ENCODE data around the gene EEFSEC. TPM values are rescaled to one million over a fixed set of nuclear protein-coding genes. Genes with fewer than 3 reads are reported as not detected.
A peak's percentile ranks its signal among the peaks of the same experiment; 100 is the strongest.

EEFSEC gene
- total RNA-seq, 2 donors from 2014 or later, result 15.7 to 17.2 TPM

DNA sequence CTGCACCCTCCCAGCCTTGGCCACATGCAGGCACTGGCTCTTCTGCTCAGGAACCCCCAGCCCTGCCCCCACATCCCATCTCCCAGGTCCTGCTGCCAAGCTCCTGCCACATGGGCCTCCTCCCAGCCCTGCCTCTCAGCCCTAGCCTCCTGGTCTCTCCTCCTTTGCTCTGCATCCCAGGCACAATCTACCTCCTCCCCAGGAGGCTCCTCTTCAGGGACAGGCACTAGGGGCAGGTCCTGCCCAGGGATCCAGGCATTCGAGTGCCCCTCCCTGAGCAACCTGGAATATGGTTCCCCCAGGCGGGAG, 301.0 kb downstream of the EEFSEC start:
- peaks cover 19% of the 10 kb centered on the region for H3K4me1 Mint-ChIP-seq (ENCODE audit: low read depth)
- H3K27me3 Mint-ChIP-seq (ENCODE audit: low read depth), result peaks cover 31% of the 10 kb centered on the region
- ATAC-seq (replicated peaks in 1 of 2) (no peak), DNase-seq (no peak)
- peaks cover 9 to 11% of the 10 kb centered on the region in 2 donors for H3K36me3 Mint-ChIP-seq (ENCODE audit: insufficient read depth in 2 of 2)
- H3K4me3 Mint-ChIP-seq, result no peak overlapping the region
- peaks cover 8 to 12% of the 10 kb centered on the region in 2 donors for H3K9me3 Mint-ChIP-seq
- H3K27ac Mint-ChIP-seq, result no peak overlapping the region

- Mint-ChIP-seq H3K9me3 (peaks cover 6 to 11% of the 10 kb centered on the region in 2 donors), H3K4me3 (no peak overlapping the region), H3K36me3 (ENCODE audit: insufficient read depth in 2 of 2) (peaks cover 7 to 11% of the 10 kb centered on the region in 2 donors), H3K27me3 (ENCODE audit: low read depth) (peaks cover 31% of the 10 kb centered on the region), H3K27ac (no peak overlapping the region), H3K4me1 (ENCODE audit: low read depth) (peaks cover 11% of the 10 kb centered on the region)
- DNase-seq (no peak), ATAC-seq (replicated peaks in 1 of 2) (no peak)
These were observed 301.8 kb downstream of the EEFSEC start for GRCh38 chr3:128455116-128455515.

DNA sequence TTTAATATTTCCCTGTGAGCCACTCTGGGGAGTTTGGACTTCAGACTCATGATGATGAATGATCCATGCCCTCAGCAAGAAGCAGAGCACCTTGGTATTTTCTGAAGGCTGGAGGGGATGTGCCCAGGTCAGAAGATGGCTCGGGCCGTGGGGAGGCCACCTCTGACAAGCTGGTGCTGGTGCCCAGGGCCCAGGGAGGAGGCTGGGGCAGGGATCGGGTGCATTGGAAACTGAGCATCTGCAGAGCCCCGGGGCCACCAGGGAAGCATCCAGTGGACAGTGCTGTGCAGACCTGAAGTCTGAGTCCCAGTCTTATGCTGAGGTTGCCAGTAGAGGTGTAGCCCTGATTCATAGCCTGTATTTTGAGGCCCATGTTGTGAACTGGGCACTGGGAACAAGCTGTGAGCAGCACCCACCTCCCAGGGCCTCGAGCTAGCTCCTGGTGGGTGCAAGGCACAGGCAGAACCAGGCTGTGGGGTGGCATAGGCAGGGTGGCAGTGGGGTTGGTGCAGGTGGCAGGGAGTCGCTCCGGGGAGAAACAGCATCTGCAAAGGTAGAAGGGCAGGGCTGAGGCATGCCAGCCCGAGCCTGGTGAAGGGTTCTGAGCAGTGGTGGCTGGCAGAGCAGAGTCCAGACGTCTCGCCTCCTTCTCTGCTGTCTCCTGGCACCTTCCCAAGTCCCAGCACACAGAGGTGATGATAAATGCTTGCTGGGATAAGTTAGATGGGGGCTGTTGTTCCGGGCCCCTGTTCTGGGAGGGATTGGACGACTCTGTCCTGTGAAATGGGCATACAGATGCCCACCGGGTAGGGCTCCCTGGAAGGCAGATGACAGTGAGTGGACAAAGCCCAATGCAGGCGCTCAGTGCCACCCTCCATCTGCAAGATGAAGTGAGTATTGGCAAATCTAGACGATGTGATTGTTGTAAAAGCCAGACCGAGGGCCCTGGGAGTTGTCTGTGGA, 302.8 kb downstream of the EEFSEC start:
- peaks cover 2 to 3% of the 10 kb centered on the region in 2 donors for H3K9me3 Mint-ChIP-seq
- peaks cover 1% of the 10 kb centered on the region for H3K4me1 Mint-ChIP-seq (ENCODE audit: low read depth)
- peaks cover 2 to 5% of the 10 kb centered on the region in 2 donors for H3K36me3 Mint-ChIP-seq (ENCODE audit: insufficient read depth in 2 of 2)
- no peak overlapping the region for H3K27ac Mint-ChIP-seq
- DNase-seq (no peak), ATAC-seq (replicated peaks in 1 of 2) (peak in 1 of 2 donors; percentile 21)
- H3K4me3 Mint-ChIP-seq, result no peak overlapping the region
- peaks cover 31% of the 10 kb centered on the region for H3K27me3 Mint-ChIP-seq (ENCODE audit: low read depth)

- no peak overlapping the region for H3K4me3 Mint-ChIP-seq
- no peaks in the 10 kb centered on the region for H3K9me3 Mint-ChIP-seq
- H3K27ac Mint-ChIP-seq, result no peak overlapping the region
- DNase-seq (no peak), ATAC-seq (replicated peaks in 1 of 2) (no peak)
- peaks cover 27% of the 10 kb centered on the region for H3K27me3 Mint-ChIP-seq (ENCODE audit: low read depth)
- H3K4me1 Mint-ChIP-seq (ENCODE audit: low read depth), result no peaks in the 10 kb centered on the region
- H3K36me3 Mint-ChIP-seq (ENCODE audit: insufficient read depth in 2 of 2), result no peaks in the 10 kb centered on the region
These were observed 303.8 kb downstream of the EEFSEC start for GRCh38 chr3:128456776-128457715.

GRCh38 chr3:128457937-128458336, 304.7 kb downstream of the EEFSEC start:
- H3K36me3 Mint-ChIP-seq (ENCODE audit: insufficient read depth in 2 of 2), result no peaks in the 10 kb centered on the region
- H3K27ac Mint-ChIP-seq, result no peak overlapping the region
- H3K4me3 Mint-ChIP-seq, result no peak overlapping the region
- DNase-seq (no peak), ATAC-seq (replicated peaks in 1 of 2) (no peak)
- peaks cover 27% of the 10 kb centered on the region for H3K27me3 Mint-ChIP-seq (ENCODE audit: low read depth)
- H3K9me3 Mint-ChIP-seq, result no peaks in the 10 kb centered on the region
- no peaks in the 10 kb centered on the region for H3K4me1 Mint-ChIP-seq (ENCODE audit: low read depth)

Other genes starting within 250 kb of the EEFSEC start
- gene KBTBD12, start 238.2 kb upstream of the EEFSEC start, total RNA-seq, result not detected
- gene SEC61A1, start 101.0 kb upstream of the EEFSEC start, total RNA-seq, result 100 to 1,000 TPM; 152 to 188 TPM
- gene RUVBL1, start 29.7 kb upstream of the EEFSEC start, total RNA-seq, result 10 to 100 TPM; 39.7 to 50.4 TPM

All from activated T-cell treated with anti-CD3 and anti-CD28 coated beads, Interleukin-2, amount 50 U/mL, for 72 hours (primary cell).